GM12872 (cell line): ENCODE results near the gene LRRC42.
A peak's percentile ranks its signal among the peaks of the same experiment; 100 is the strongest.

Experiments used
- CTCF ChIP-seq: IDR thresholded peaks from 3 replicates; pipeline ENCODE4 v1.5.1; 2011; ENCODE audit warnings: low read depth, mild to moderate bottlenecking, low read length, moderate library complexity; ENCODE audit not compliant: insufficient read depth

Gene LRRC42

GRCh38 chr1:53949023-53949990, 3.2 kb downstream of the LRRC42 start:
- TF ChIP-seq CTCF: peak; percentile 69

DNA sequence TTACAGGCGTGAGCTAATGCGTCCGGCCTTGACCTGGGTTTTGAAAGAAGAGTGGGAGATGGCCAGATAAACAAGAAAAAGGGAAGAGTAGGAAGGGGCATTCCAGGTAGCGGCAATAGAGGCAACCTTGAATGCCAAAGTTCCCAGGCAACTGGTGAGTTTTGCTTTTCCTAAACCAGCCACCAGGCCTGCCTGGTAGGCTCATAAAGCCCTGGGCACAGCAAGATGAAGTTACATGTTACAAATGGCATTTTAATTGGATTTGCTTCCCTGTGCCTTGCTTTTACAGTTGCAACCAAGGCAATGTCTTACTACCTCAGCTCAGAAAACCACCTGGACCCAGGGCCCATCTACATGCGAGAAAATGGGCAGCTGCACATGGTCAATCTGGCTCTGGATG, 5.5 kb downstream of the LRRC42 start:
- no peak for TF ChIP-seq CTCF

GRCh38 chr1:53954128-53954527, 8.0 kb downstream of the LRRC42 start:
- no peak for TF ChIP-seq CTCF

GRCh38 chr1:53956308-53957168, 10.4 kb downstream of the LRRC42 start:
- no peak for TF ChIP-seq CTCF

GRCh38 chr1:53957194-53957818, 11.2 kb downstream of the LRRC42 start:
- TF ChIP-seq CTCF: no peak

DNA sequence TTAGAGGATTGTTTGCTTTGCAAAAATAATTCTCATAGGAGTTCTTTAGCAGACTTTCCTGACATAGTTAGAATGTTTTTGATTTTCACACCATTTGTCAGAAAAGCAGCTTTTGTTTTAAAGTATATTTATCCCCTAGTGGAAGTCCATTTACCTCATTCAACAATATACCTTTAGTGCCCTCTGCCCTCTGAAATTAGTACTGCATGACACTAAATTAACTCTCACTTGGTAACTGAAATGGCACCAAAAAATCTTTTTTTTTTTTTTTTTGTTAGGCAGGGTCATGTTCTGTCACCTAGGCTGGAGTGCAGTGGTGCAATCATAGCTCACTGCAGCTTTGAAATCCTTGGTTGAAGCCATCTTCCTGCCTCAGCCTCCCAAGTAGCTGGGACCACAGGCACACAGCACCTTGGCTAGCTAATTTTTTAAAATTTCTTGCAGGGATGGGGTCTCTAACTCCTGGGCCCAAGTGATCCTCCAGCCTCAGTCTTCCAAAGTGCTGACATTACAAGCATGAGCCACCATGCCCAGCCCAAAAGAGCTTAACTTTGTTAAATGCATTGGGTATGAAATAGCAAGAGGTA, 13.6 kb downstream of the LRRC42 start:
- TF ChIP-seq CTCF: peak; percentile 55; the same call in 2 of the 3 replicates

- TF ChIP-seq CTCF: no peak
These were observed 16.2 kb downstream of the LRRC42 start for GRCh38 chr1:53962395-53962794.
